Mucosa of stomach (tissue), 1 donor: Measurements from ENCODE around the gene CPS1.

Source experiments
- H3K27me3 ChIP-seq: one replicate; pipeline ENCODE4 v1.7.0; 2013; ENCODE audit warnings: mild to moderate bottlenecking, low read length; ENCODE audit not compliant: control insufficient read depth, insufficient read depth
- H3K36me3 ChIP-seq: one replicate; pipeline ENCODE4 v1.7.0; 2013; ENCODE audit warnings: low read length; ENCODE audit not compliant: control insufficient read depth, insufficient read depth
- H3K4me1 ChIP-seq: one replicate; pipeline ENCODE4 v1.7.0; 2013; ENCODE audit warnings: mild to moderate bottlenecking, low read length; ENCODE audit not compliant: control insufficient read depth, insufficient read depth
- H3K4me3 ChIP-seq: one replicate; pipeline ENCODE4 v1.7.0; 2013; ENCODE audit warnings: low read length
- H3K9ac ChIP-seq: one replicate; pipeline ENCODE4 v1.7.0; 2013; ENCODE audit warnings: mild to moderate bottlenecking, low read length, moderate library complexity
- H3K9me3 ChIP-seq: one replicate; pipeline ENCODE4 v1.7.0; 2013; ENCODE audit warnings: mild to moderate bottlenecking, low read length, moderate library complexity; ENCODE audit not compliant: control insufficient read depth
- donor health status: Pancreatic carcinoma.

Gene CPS1

GRCh38 chr2:210620456-210620855 lies 64.1 kb downstream of the CPS1 start:
- Histone ChIP-seq H3K4me3 (no peak overlapping the region), H3K27me3 (no peaks in the 10 kb centered on the region), H3K4me1 (no peaks in the 10 kb centered on the region), H3K9me3 (no peaks in the 10 kb centered on the region), H3K9ac (no peak overlapping the region), H3K36me3 (no peaks in the 10 kb centered on the region)

DNA sequence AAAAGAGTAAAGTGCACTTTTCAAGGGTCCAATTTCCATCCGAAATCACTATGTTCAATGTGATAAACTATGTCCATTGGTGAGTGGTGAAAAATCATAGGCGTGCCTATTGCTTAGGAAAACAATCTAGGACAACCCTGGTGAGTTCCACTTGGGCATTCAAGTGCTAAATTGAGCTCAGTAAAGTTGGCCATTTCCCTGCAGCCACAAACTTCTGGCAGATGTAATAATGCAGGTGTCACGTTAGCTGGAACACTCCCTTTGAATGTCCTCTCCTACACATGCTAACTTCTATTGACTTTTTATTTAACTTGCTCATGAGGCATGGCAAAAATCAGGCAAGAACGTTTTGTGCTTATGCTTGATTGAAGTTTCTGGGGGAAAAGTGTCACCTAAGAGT lies 67.1 kb downstream of the CPS1 start:
- no peak overlapping the region for H3K4me3 ChIP-seq
- H3K27me3 ChIP-seq: no peaks in the 10 kb centered on the region
- H3K9ac ChIP-seq: no peak overlapping the region
- H3K36me3 ChIP-seq: no peaks in the 10 kb centered on the region
- H3K9me3 ChIP-seq: no peaks in the 10 kb centered on the region
- no peaks in the 10 kb centered on the region for H3K4me1 ChIP-seq

DNA sequence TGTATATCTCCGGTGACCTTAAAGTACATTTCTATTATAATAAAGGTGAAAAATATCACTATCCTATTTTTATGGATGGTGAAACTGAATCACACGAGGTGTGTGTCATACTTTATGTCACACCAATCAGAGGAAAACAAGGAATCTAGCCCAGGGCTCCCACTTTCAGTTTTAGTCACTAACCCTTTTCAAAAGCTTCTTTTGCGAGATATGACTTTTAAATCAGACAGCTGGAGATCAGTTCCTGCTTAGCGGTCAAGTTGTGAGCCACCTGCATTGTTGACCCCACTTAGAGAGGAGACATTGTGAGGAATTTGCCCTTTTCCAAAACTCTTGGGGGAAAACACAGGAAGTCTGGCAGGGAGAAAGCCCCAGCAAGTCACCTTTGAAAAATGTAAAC lies 70.5 kb downstream of the CPS1 start:
- H3K9ac ChIP-seq: no peak overlapping the region
- H3K4me3 ChIP-seq: no peak overlapping the region
- H3K4me1 ChIP-seq: no peaks in the 10 kb centered on the region
- no peaks in the 10 kb centered on the region for H3K27me3 ChIP-seq
- no peaks in the 10 kb centered on the region for H3K9me3 ChIP-seq
- no peaks in the 10 kb centered on the region for H3K36me3 ChIP-seq

DNA sequence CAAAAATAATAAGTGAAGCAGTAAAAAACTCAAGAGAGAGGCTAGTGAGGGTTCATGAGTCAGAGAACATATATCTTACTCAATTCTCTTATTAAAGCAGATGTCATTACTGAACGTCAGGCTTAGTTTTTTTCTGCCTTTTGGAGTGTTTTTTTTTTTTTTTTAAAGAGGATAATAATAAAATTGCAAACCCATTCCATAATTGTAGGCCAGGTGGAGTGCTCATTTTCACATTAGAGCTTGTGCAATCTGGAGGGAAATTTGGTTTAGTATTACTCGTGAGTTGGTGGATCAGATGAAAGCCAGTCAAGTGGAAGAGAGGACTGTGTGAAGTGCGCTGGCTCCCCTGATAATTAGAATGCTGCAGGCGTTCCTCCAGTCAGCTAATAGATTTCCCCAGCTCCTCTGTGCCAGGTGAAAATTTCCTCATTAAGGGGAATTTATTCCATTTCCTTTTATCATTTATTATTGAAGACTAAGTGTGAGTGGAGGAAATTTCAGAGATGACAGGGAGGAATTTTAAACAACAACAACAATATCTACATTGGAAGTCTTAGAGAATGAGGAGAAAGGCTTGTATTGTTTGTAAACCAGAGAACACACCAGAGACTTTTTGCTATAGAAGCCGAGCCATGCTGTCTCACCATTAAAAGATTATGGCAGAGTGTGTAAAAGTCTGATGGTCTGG lies 74.6 kb downstream of the CPS1 start:
- Histone ChIP-seq H3K4me1 (no peaks in the 10 kb centered on the region), H3K27me3 (no peaks in the 10 kb centered on the region), H3K9me3 (no peaks in the 10 kb centered on the region), H3K4me3 (no peak overlapping the region), H3K36me3 (no peaks in the 10 kb centered on the region), H3K9ac (no peak overlapping the region)

- H3K36me3 ChIP-seq: no peaks in the 10 kb centered on the region
- H3K4me1 ChIP-seq: no peaks in the 10 kb centered on the region
- H3K27me3 ChIP-seq: no peaks in the 10 kb centered on the region
- no peak overlapping the region for H3K4me3 ChIP-seq
- H3K9me3 ChIP-seq: no peaks in the 10 kb centered on the region
- no peak overlapping the region for H3K9ac ChIP-seq
Measured at GRCh38 chr2:210633699-210634098, 77.3 kb downstream of the CPS1 start.

- Histone ChIP-seq H3K9ac (no peak overlapping the region), H3K27me3 (no peaks in the 10 kb centered on the region), H3K4me3 (no peak overlapping the region), H3K36me3 (no peaks in the 10 kb centered on the region), H3K4me1 (no peaks in the 10 kb centered on the region), H3K9me3 (no peaks in the 10 kb centered on the region)
Measured at GRCh38 chr2:210635257-210635656, 78.9 kb downstream of the CPS1 start.

GRCh38 chr2:210642333-210642732 lies 85.9 kb downstream of the CPS1 start:
- Histone ChIP-seq H3K9me3 (no peaks in the 10 kb centered on the region), H3K9ac (no peak overlapping the region), H3K4me1 (no peaks in the 10 kb centered on the region), H3K36me3 (no peaks in the 10 kb centered on the region), H3K27me3 (no peaks in the 10 kb centered on the region), H3K4me3 (no peak overlapping the region)

DNA sequence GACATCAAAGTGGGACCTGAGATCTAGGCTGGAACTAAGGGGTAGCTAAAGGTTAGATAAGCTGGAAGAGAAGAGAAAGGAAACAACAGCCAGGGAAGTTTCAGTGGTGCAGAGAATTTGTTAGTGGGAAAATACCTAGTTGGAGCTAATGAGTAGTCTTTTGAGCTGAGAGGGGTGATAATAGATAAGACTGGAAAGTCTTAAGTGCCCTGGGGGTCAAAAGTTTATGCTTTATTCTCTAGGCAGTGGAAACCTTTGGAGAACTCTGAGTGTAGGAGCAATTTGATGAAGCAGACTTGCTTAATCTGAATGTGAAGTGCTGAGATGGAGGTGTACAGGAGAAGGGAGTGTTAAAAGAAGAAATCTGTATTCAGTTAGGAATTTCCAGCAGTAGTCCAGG lies 90.8 kb downstream of the CPS1 start:
- no peak overlapping the region for H3K4me3 ChIP-seq
- H3K9ac ChIP-seq: no peak overlapping the region
- H3K36me3 ChIP-seq: no peaks in the 10 kb centered on the region

GRCh38 chr2:210654091-210654490 lies 97.7 kb downstream of the CPS1 start:
- H3K4me3 ChIP-seq: no peak overlapping the region

More for the DNA sequence above, 90.8 kb downstream of the CPS1 start:
- Histone ChIP-seq H3K9me3 (no peaks in the 10 kb centered on the region), H3K27me3 (no peaks in the 10 kb centered on the region), H3K4me1 (no peaks in the 10 kb centered on the region)

DNA sequence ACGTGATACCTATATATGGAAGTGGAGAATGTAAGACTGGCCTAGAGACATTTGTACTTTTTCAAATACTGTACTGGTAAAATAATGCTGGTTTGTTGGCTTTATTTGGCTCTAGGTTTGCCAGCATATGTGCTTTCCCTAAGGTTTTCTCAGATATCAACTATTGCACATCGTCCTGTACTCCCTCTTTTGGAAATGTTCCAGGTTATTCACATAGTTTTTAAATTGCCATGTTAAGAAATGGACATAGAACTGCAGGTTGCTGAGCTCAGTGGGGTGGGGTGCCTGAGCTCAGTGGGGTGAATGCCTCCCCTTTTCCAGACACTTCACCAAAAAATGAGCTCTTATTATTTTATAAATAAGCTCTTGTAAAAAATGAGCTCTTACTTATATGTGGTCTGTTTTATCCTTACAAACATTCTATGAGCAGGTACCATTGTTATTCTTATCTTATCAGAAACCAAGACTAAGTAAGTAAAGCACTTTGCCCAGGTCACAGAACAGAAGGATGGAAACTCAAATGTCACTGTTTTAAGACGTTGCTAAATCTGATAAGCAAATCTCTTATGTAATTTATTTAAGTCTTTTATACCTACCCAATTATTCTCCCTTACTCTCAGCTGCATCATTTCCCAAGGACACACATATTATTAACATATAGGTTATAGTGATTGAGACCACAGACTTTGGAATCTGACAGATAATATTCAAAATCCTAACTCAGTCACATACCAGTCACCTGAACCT lies 99.0 kb downstream of the CPS1 start:
- no peak overlapping the region for H3K4me3 ChIP-seq
- no peak overlapping the region for H3K9ac ChIP-seq
- no peaks in the 10 kb centered on the region for H3K4me1 ChIP-seq
- H3K27me3 ChIP-seq: no peaks in the 10 kb centered on the region
- no peaks in the 10 kb centered on the region for H3K9me3 ChIP-seq
- no peaks in the 10 kb centered on the region for H3K36me3 ChIP-seq

More at GRCh38 chr2:210654091-210654490, 97.7 kb downstream of the CPS1 start:
- H3K9ac ChIP-seq: no peak overlapping the region
- no peaks in the 10 kb centered on the region for H3K4me1 ChIP-seq
- H3K27me3 ChIP-seq: no peaks in the 10 kb centered on the region
- H3K9me3 ChIP-seq: no peaks in the 10 kb centered on the region
- no peaks in the 10 kb centered on the region for H3K36me3 ChIP-seq

DNA sequence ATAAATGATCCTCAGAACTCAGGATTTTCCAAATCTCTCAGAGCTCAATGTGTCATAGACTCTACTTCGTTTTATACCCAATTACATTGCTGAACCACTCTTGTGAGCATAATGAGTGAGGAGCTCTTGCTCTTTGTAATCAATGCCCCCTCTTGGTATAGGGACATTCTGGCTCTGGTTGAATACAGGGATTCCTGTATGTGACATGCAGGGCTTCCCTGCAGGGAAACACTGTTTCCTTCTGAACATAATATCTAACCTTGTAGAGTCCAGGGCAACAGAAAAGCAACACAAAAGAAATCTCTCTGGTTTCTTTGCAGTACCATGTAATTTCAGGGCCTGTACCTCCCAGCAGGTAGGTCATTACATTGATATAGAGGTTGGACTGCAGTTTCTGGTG lies 101.5 kb downstream of the CPS1 start:
- Histone ChIP-seq H3K4me1 (no peaks in the 10 kb centered on the region), H3K9me3 (no peaks in the 10 kb centered on the region), H3K4me3 (no peak overlapping the region), H3K27me3 (no peaks in the 10 kb centered on the region), H3K9ac (no peak overlapping the region), H3K36me3 (no peaks in the 10 kb centered on the region)

- Histone ChIP-seq H3K4me1 (no peaks in the 10 kb centered on the region), H3K9me3 (no peaks in the 10 kb centered on the region), H3K4me3 (no peak overlapping the region), H3K9ac (no peak overlapping the region), H3K27me3 (no peaks in the 10 kb centered on the region), H3K36me3 (no peaks in the 10 kb centered on the region)
Measured at GRCh38 chr2:210660751-210661150, 104.4 kb downstream of the CPS1 start.
